ENCODE results near the gene HDGFL1.

DNA sequence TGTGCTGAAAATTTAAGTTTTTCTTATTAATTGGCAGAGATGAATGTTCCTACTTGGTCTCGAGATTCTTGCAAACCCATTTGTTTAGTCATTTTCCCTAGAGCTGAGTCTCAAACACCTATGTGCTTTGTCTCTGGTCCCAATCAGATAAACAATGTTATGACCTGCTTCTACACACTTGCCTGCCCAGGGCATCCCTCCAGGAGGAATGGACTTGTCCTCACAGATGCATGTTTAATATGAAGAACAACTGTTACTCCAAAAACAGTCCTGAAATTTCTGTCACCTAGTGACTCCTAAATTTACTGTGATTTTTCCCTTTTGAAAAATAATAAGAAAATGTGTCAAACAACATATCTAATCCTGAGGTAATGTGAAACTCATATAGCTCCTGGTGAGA, 43.7 kb downstream of the HDGFL1 start:
- TF ChIP-seq, protein P1, sequence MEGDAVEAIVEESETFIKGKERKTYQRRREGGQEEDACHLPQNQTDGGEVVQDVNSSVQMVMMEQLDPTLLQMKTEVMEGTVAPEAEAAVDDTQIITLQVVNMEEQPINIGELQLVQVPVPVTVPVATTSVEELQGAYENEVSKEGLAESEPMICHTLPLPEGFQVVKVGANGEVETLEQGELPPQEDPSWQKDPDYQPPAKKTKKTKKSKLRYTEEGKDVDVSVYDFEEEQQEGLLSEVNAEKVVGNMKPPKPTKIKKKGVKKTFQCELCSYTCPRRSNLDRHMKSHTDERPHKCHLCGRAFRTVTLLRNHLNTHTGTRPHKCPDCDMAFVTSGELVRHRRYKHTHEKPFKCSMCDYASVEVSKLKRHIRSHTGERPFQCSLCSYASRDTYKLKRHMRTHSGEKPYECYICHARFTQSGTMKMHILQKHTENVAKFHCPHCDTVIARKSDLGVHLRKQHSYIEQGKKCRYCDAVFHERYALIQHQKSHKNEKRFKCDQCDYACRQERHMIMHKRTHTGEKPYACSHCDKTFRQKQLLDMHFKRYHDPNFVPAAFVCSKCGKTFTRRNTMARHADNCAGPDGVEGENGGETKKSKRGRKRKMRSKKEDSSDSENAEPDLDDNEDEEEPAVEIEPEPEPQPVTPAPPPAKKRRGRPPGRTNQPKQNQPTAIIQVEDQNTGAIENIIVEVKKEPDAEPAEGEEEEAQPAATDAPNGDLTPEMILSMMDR (IDR thresholded peaks at IDR 0.05; ENCODE audit: low read length), result no peak
- TF ChIP-seq EZH2 (IDR thresholded peaks at IDR 0.05; ENCODE audit: borderline replicate concordance, low read length), result no peak

Measured in OCI-LY1 (cell line).